ENCODE data around the gene PRKCA.

PRKCA gene

DNA sequence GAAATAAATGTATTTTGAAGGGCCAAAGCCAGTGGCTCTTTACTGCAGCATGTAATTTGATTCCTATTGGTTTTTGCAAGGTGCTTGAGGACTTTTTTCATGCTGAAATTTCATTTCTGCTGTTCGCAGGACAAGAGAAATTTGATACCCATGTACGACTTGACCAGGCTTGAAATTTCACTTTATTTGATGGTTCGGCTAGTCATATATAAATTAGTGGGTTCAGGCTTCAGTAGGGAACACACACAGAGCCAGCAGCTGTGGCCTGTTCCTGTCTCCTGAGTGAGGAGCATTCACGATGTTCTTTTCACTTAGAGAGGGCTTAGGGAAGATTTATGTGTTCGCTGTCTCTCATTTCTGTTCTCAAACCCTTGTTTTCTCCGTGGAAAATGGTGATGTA lies 274.1 kb downstream of the PRKCA start:
- H3K4me3 ChIP-seq (ENCODE audit: control insufficient read depth, low read depth, low read length) = no peak overlapping the region
- DNase-seq (ENCODE audit: low read depth) = no peak
- no peak for TF ChIP-seq CTCF (conservative IDR thresholded peaks at IDR 0.05; ENCODE audit: control insufficient read depth, insufficient read depth, low read depth, low read length)

DNA sequence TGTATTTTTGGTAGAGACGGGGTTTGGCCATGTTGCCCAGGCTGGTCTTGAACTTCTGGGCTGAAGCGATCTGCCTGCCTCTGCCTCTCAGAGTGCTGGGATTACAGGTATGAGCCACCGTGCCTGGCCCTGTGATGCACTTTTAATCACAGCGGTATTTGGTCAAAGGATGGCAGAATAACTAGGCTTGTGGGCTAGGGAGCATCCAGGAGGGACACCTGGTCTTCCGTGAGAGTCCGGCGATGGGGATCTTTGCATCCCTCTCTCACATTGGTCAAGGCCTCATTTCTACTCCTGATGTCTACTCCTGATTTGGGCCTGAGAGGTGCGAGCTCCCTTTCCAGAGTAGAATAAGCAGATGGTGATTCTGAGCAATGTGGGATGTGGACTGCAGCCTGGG lies 274.6 kb downstream of the PRKCA start:
- no peak overlapping the region for H3K4me3 ChIP-seq (ENCODE audit: control insufficient read depth, low read depth, low read length)
- DNase-seq (ENCODE audit: low read depth) = no peak
- TF ChIP-seq CTCF (conservative IDR thresholded peaks at IDR 0.05; ENCODE audit: control insufficient read depth, insufficient read depth, low read depth, low read length) = no peak

GRCh38 chr17:66578781-66579489 lies 276.5 kb downstream of the PRKCA start:
- DNase-seq (ENCODE audit: low read depth) = no peak
- no peak for TF ChIP-seq CTCF (conservative IDR thresholded peaks at IDR 0.05; ENCODE audit: control insufficient read depth, insufficient read depth, low read depth, low read length)
- no peak overlapping the region for H3K4me3 ChIP-seq (ENCODE audit: control insufficient read depth, low read depth, low read length)

DNA sequence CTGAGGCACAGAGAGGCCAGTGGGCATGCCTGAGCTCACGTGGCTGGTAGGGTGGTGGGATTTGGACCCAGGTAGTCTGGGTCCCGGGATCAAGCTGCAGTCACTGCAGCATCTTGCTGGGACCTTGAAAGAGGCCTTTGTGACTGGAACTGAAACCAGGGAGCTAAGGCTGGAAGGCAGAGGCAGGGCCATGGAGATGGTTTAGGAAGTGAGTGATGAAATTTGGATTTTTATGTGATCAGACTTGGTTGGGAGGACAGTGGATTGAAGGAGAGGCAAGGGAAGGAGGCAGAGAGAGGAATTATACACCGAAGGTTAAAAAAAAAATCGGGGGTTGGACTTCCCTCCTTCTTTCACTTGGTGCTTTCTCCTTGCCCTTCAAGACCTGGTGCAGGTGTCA lies 277.1 kb downstream of the PRKCA start:
- no peak for TF ChIP-seq CTCF (conservative IDR thresholded peaks at IDR 0.05; ENCODE audit: control insufficient read depth, insufficient read depth, low read depth, low read length)

GRCh38 chr17:66580184-66580955 lies 278.0 kb downstream of the PRKCA start:
- DNase-seq (ENCODE audit: low read depth) = peak; percentile 28
- no peak overlapping the region for H3K4me3 ChIP-seq (ENCODE audit: control insufficient read depth, low read depth, low read length)
- no peak for TF ChIP-seq CTCF (conservative IDR thresholded peaks at IDR 0.05; ENCODE audit: control insufficient read depth, insufficient read depth, low read depth, low read length)

More for the DNA sequence above, 277.1 kb downstream of the PRKCA start:
- H3K4me3 ChIP-seq (ENCODE audit: control insufficient read depth, low read depth, low read length) = no peak overlapping the region
- no peak for DNase-seq (ENCODE audit: low read depth)

GRCh38 chr17:66580956-66581391 lies 278.6 kb downstream of the PRKCA start:
- DNase-seq (ENCODE audit: low read depth) = peak; percentile 31
- H3K4me3 ChIP-seq (ENCODE audit: control insufficient read depth, low read depth, low read length) = no peak overlapping the region
- no peak for TF ChIP-seq CTCF (conservative IDR thresholded peaks at IDR 0.05; ENCODE audit: control insufficient read depth, insufficient read depth, low read depth, low read length)
